ENCODE measurements around the gene DIAPH2.

DNA sequence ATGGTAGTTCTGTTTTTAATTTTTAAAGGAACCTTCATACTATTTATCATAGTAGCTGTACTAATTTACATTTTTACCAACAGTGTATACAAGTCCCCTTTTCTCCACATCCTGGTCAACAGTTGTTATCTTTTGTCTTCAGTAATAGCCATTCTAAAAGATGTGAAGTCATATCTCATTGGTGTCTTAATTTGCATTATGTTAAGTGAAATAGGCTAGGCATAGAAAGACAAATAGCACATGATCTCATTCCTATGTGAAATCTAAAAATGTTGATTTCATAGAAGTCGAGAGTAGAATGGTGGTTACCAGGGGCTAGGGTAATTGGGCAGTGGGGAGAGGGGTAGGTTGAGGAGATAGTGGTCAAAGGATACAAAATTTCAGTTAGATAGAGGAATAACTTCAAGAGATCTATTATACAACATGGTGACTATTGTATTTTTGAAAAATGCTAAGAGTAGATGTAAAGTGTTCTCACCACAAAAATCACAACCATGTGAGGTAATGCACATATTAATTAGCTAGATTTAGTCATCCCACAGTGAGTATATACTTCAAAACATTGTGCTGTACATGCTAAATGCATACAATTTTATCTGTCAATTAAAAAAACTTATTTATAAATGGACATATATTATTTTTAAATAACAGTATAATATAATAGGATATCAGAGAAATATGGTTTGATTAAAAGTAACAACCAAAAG is 58.9 kb downstream of the DIAPH2 start:
- TF ChIP-seq CTCF (conservative IDR thresholded peaks at IDR 0.05 in 1 of 2, IDR thresholded peaks at IDR 0.05 in 1 of 2; ENCODE audit: low read depth in 1 of 2, low read length in 2 of 2) (no peak), EZH2 (IDR thresholded peaks at IDR 0.05; ENCODE audit: low read length, missing control alignments) (no peak)

Measured in fibroblast of lung (primary cell).